ENCODE results near the gene F2RL1. TPM values are rescaled to one million over a fixed set of nuclear protein-coding genes. Genes with fewer than 3 reads are reported as not detected.

F2RL1 gene
- total and polyA plus RNA-seq, 2 of the 8 experiments (the other 6 are each of a cell fraction or from before 2014, with no cell fraction given): 23.2 to 26.6 TPM

GRCh38 chr5:76867827-76868693, 49.2 kb downstream of the F2RL1 start:
- Histone ChIP-seq H3K4me3 (ENCODE audit: extremely low read depth in 1 of 4, insufficient read depth in 2 of 4, low read depth in 3 of 4, low read length in 4 of 4) (no peak overlapping the region), H3K18ac (ENCODE audit: extremely low read depth, low read length) (no peak overlapping the region), H4K8ac (ENCODE audit: extremely low read depth, insufficient read depth, low read length) (no peak overlapping the region), H2BK5ac (ENCODE audit: low read depth, low read length) (no peak overlapping the region), H3K56ac (replicated peaks; ENCODE audit: insufficient read length, low read depth, low read length) (no peak overlapping the region), H2BK20ac (ENCODE audit: low read length) (no peak overlapping the region), H2AFZ (ENCODE audit: low read length) (no peak overlapping the region), H3K36me3 (ENCODE audit: control insufficient read depth in 2 of 4, insufficient read depth in 4 of 4, low read length in 3 of 4) (no peaks in the 10 kb centered on the region), H3K23ac (ENCODE audit: insufficient read length) (no peak overlapping the region), H2BK15ac (ENCODE audit: low read length) (no peak overlapping the region), H3K4ac (replicated peaks; ENCODE audit: insufficient read length, low read depth, low read length) (no peak overlapping the region), H3K27ac (ENCODE audit: low read depth, low read length) (no peak overlapping the region), H4K91ac (replicated peaks; ENCODE audit: insufficient read length, low read length) (no peak overlapping the region), H3K4me1 (replicated peaks in 1 of 4; ENCODE audit: control insufficient read depth in 3 of 4, insufficient read depth in 4 of 4, low read length in 3 of 4) (peaks cover 0 to 4% (median 0%) of the 10 kb centered on the region in 4 experiments; a peak in 2 of 7 replicates), H3K23me2 (ENCODE audit: low read depth, low read length) (no peaks in the 10 kb centered on the region), H2BK120ac (replicated peaks; ENCODE audit: low read depth, low read length) (no peak overlapping the region), H3K4me2 (ENCODE audit: insufficient read depth in 1 of 2, low read depth in 2 of 2, low read length in 2 of 2) (no peak overlapping the region), H3K27me3 (replicated peaks in 1 of 4; ENCODE audit: control insufficient read depth in 3 of 4, extremely low read depth in 1 of 4, insufficient read depth in 3 of 4, low read length in 3 of 4) (no peaks in the 10 kb centered on the region), H2BK12ac (ENCODE audit: low read depth, low read length) (no peak overlapping the region), H3K79me1 (ENCODE audit: low read depth, low read length) (no peaks in the 10 kb centered on the region), H3K79me2 (ENCODE audit: control insufficient read depth in 1 of 2, insufficient read depth in 2 of 2, low read length in 2 of 2) (no peaks in the 10 kb centered on the region), H2AK5ac (ENCODE audit: low read depth, low read length) (no peak overlapping the region), H4K20me1 (replicated peaks in 1 of 2; ENCODE audit: control insufficient read depth in 1 of 2, insufficient read depth in 2 of 2, low read length in 2 of 2) (no peaks in the 10 kb centered on the region), H3K14ac (ENCODE audit: insufficient read length) (no peak overlapping the region), H3K9me3 (ENCODE audit: insufficient read depth in 2 of 2, low read depth in 1 of 2, low read length in 1 of 2) (no peaks in the 10 kb centered on the region), H3K9ac (replicated peaks in 1 of 4; ENCODE audit: extremely low read depth in 1 of 4, low read depth in 3 of 4, low read length in 3 of 4) (no peak overlapping the region), H4K5ac (ENCODE audit: insufficient read length, low read depth, low read length) (no peak overlapping the region)
- CTCF ChIA-PET (ENCODE audit: partially characterized antibody): interaction anchor here (0.7 to 5.8 kb wide), 24 partner anchors 10 to 569 kb away, joined by 3 to 48 read pairs (median 4); partner anchors contain the start of genes AGGF1, CRHBP, F2RL1 and S100Z
- 79% methylated on average over 7 of the region's 8 CpGs; no CpG with 5 or more reads in 1 of the 2 experiments for WGBS, 2 experiments (ENCODE audit: extremely low coverage in 1 of 2, insufficient coverage in 1 of 2, insufficient read length in 1 of 2, insufficient replicate concordance in 2 of 2, low coverage in 1 of 2, low lambda C conversion rate in 2 of 2, missing lambda C conversion rate in 1 of 2)
- TF ChIP-seq CTCF (IDR thresholded peaks at IDR 0.05; ENCODE audit: control extremely low read depth in 1 of 3, insufficient read depth in 1 of 3, low read depth in 1 of 3, low read length in 3 of 3) (peak in 2 of 3 experiments; percentile 76 to 80; a peak in 3 of 4 replicates), RAD21 (IDR thresholded peaks at IDR 0.05 in 1 of 2, conservative IDR thresholded peaks at IDR 0.05 in 1 of 2; ENCODE audit: low read depth in 2 of 2, low read length in 2 of 2) (peak; percentile 97 to 99), GTF2F1 (IDR thresholded peaks at IDR 0.05; ENCODE audit: borderline replicate concordance, low read depth, low read length) (no peak)
- peak; percentile 71 for FAIRE-seq
- POLR2A ChIA-PET (ENCODE audit: partially characterized antibody): interaction anchor here (1.2 to 2.5 kb wide), 2 partner anchors 157 to 209 kb away, joined by 3 to 12 read pairs; no protein-coding TSS in a partner anchor
- DNase-seq (ENCODE audit: low read depth in 1 of 2, low spot score in 2 of 2): peak; percentile 47 to 86
